ENCODE measurements around the gene ILDR1. TPM values are rescaled to one million over a fixed set of nuclear protein-coding genes. Genes with fewer than 3 reads are reported as not detected.

The ILDR1 gene
- total and polyA plus RNA-seq, 12 donors, result 0.32 to 5.6 (median 2.4) TPM; not detected in 1

- no peaks in the 10 kb centered on the region for H3K9me3 ChIP-seq (replicated peaks in 1 of 3)
- intact Hi-C loops (cut with DNase I), result no loop called here
- WGBS, 4 donors, result 57 to 73% (median 64%) methylated on average over 12 to 14 of the region's 14 CpGs
- no peaks in the 10 kb centered on the region for H3K27me3 ChIP-seq
- H3K4me1 ChIP-seq (replicated peaks in 1 of 2), result peaks cover 5 to 31% of the 10 kb centered on the region in 2 donors
- H3K27ac ChIP-seq, result peak overlapping the region in 4 of 5 donors; percentile 11 to 69 (median 42)
- TF ChIP-seq CTCF (IDR thresholded peaks at IDR 0.05), result peak; percentile 28 to 50 (median 44)
- no peak for TF ChIP-seq POLR2A (IDR thresholded peaks at IDR 0.05)
- peak; percentile 46 to 71 (median 49) for DNase-seq
- H3K4me3 ChIP-seq, result no peak overlapping the region
- H3K36me3 ChIP-seq (replicated peaks in 1 of 2), result no peaks in the 10 kb centered on the region
These were observed 26.6 kb downstream of the ILDR1 start for GRCh38 chr3:121995161-121996137.

- Histone ChIP-seq H3K9me3 (replicated peaks in 1 of 3) (no peaks in the 10 kb centered on the region), H3K4me1 (replicated peaks in 1 of 2) (peaks cover 5 to 27% of the 10 kb centered on the region in 2 donors), H3K27me3 (no peaks in the 10 kb centered on the region), H3K36me3 (replicated peaks in 1 of 2) (no peaks in the 10 kb centered on the region), H3K4me3 (no peak overlapping the region), H3K27ac (peak overlapping the region in 3 of 5 donors; percentile 42 to 69 (median 42))
- no peak for TF ChIP-seq POLR2A (IDR thresholded peaks at IDR 0.05)
- TF ChIP-seq CTCF (IDR thresholded peaks at IDR 0.05), result no peak
- DNase-seq, result no peak
- WGBS, 4 donors, result 71 to 90% (median 85%) methylated on average over 3 of the region's 3 CpGs
- intact Hi-C loops (cut with DNase I), result no loop called here
These were observed 27.5 kb downstream of the ILDR1 start for GRCh38 chr3:121994551-121994950.

- intact Hi-C loops (cut with DNase I), result no loop called here
- no peak overlapping the region for H3K27ac ChIP-seq
- no peaks in the 10 kb centered on the region for H3K36me3 ChIP-seq (replicated peaks in 1 of 2)
- no peak for DNase-seq
- WGBS, 4 donors, result 92 to 95% (median 94%) methylated on average over 23 to 31 of the region's 31 CpGs
- H3K9me3 ChIP-seq (replicated peaks in 1 of 3), result no peaks in the 10 kb centered on the region
- TF ChIP-seq CTCF (IDR thresholded peaks at IDR 0.05) (no peak), POLR2A (IDR thresholded peaks at IDR 0.05) (no peak)
- peaks cover 0 to 12% of the 10 kb centered on the region in 2 donors for H3K4me1 ChIP-seq (replicated peaks in 1 of 2)
- H3K27me3 ChIP-seq, result no peaks in the 10 kb centered on the region
- no peak overlapping the region for H3K4me3 ChIP-seq
These were observed 29.2 kb downstream of the ILDR1 start for GRCh38 chr3:121992601-121993560.

GRCh38 chr3:121989943-121990342 lies 32.1 kb downstream of the ILDR1 start:
- Histone ChIP-seq H3K36me3 (replicated peaks in 1 of 2) (no peaks in the 10 kb centered on the region), H3K27me3 (no peaks in the 10 kb centered on the region), H3K4me1 (replicated peaks in 1 of 2) (no peaks in the 10 kb centered on the region), H3K4me3 (no peak overlapping the region), H3K9me3 (replicated peaks in 1 of 3) (no peaks in the 10 kb centered on the region), H3K27ac (no peak overlapping the region)
- intact Hi-C loops (cut with DNase I), result no loop called here
- TF ChIP-seq CTCF (IDR thresholded peaks at IDR 0.05) (peak in 1 of 6 experiments; percentile 14), POLR2A (IDR thresholded peaks at IDR 0.05) (no peak)
- DNase-seq, result peak in 2 of 7 donors; percentile 15 to 17

Data from adrenal gland (tissue), 12 donors.